Endothelial cell of umbilical vein (primary cell): Measurements from ENCODE around the gene AMPH. TPM values are rescaled to one million over a fixed set of nuclear protein-coding genes. Genes with fewer than 3 reads are reported as not detected.

Source experiments
- BruUV-seq: library from RNA; stranded (reverse); fragments of 400-500 nt; replicated peaks from 2 replicates; lab custom pipeline; 2021; lab: Mats Ljungman, UMichigan
- CTCF ChIA-PET: fragments of 300-600, 350-600 bp; sonication (Branson Sonifier 250); formaldehyde crosslinking; loops from one replicate; lab custom pipeline; 2021; ENCODE audit warnings: antibody characterized with exemption, inconsistent platforms; lab: Charles Lee
- POLR2A ChIA-PET: fragments of 300-600, 350-600 bp; sonication (Branson Sonifier 250); formaldehyde crosslinking; loops from one replicate; lab custom pipeline; 2021; ENCODE audit warnings: antibody characterized with exemption, inconsistent platforms; lab: Charles Lee
- DNase-seq: peaks from one replicate; pipeline ENCODE4 v3.0.0-alpha.2; 2011; ENCODE audit warnings: low read depth, low spot score
- FAIRE-seq: peaks from 2 replicates; lab custom pipeline; 2011; peaks lifted over from hg19 to GRCh38; lab: Jason Lieb, UNC
- H2AFZ ChIP-seq: 2 replicates; pipeline ENCODE4 v1.6.0; 2012; ENCODE audit warnings: low read depth, low read length, control low read depth, inconsistent platforms
- H3K27ac ChIP-seq: 2 replicates; pipeline ENCODE4 v1.5.1; 2011; ENCODE audit warnings: low read depth, mild to moderate bottlenecking, control low read depth, low read length, moderate library complexity; ENCODE audit not compliant: insufficient read depth
- H3K27me3 ChIP-seq, 2 experiments: 2 replicates each; pipeline versions ENCODE4 v1.6.0 to v1.6.1; 2011; ENCODE audit warnings: low read length in 2 of 2, mixed read lengths in 1 of 2; ENCODE audit not compliant: control insufficient read depth in 2 of 2, insufficient read depth in 2 of 2
- H3K36me3 ChIP-seq, 2 experiments: 2 replicates in 1 of 2; 3 replicates in 1 of 2; pipeline ENCODE4 v1.5.1; 2011; ENCODE audit warnings: low read length in 2 of 2, mild to moderate bottlenecking in 1 of 2, moderate library complexity in 1 of 2; ENCODE audit not compliant: control insufficient read depth in 2 of 2, insufficient read depth in 2 of 2; ENCODE audit errors: extremely low read depth in 1 of 2
- H3K4me1 ChIP-seq: 3 replicates; pipeline ENCODE4 v1.5.1; 2011; ENCODE audit warnings: mild to moderate bottlenecking, low read length; ENCODE audit not compliant: control insufficient read depth, insufficient read depth; ENCODE audit errors: extremely low read depth
- H3K4me2 ChIP-seq: 2 replicates; pipeline ENCODE4 v1.6.1; 2011; ENCODE audit warnings: low read length, control low read depth, mixed read lengths; ENCODE audit not compliant: insufficient read depth
- H3K4me3 ChIP-seq, 3 experiments: fragments of 200-600 bp in 1 of 3; sonication (generic), shearing (Covaris generic) in 1 of 3; replicated peaks in 1 of 3; 2 replicates each; pipeline ENCODE4 v1.5.1; 2011 to 2016; ENCODE audit warnings: control low read depth in 3 of 3, low read length in 3 of 3, mild to moderate bottlenecking in 2 of 3, inconsistent platforms in 1 of 3, low read depth in 1 of 3, moderate library complexity in 1 of 3; ENCODE audit not compliant: insufficient read depth in 1 of 3
- H3K79me2 ChIP-seq: 2 replicates; pipeline ENCODE4 v1.6.0; 2012; ENCODE audit warnings: low read length, inconsistent platforms; ENCODE audit not compliant: control insufficient read depth, insufficient read depth
- H3K9ac ChIP-seq: replicated peaks from 2 replicates; pipeline ENCODE3; 2011; ENCODE audit warnings: low read length, control low read depth; ENCODE audit not compliant: insufficient read depth; ENCODE audit errors: extremely low read depth
- H3K9me1 ChIP-seq: replicated peaks from 3 replicates; pipeline ENCODE4 v1.6.0; 2011; ENCODE audit warnings: mild to moderate bottlenecking, low read length; ENCODE audit not compliant: control insufficient read depth, insufficient read depth; ENCODE audit errors: extremely low read depth
- H3K9me3 ChIP-seq: replicated peaks from 2 replicates; pipeline ENCODE4 v1.5.1; 2012; ENCODE audit warnings: low read length, inconsistent platforms; ENCODE audit not compliant: control insufficient read depth, insufficient read depth
- H4K20me1 ChIP-seq: replicated peaks from 2 replicates; pipeline ENCODE3; 2011; ENCODE audit warnings: mild to moderate bottlenecking, low read length; ENCODE audit not compliant: control insufficient read depth, insufficient read depth; ENCODE audit errors: extremely low read depth
- CTCF ChIP-seq, 2 donors: IDR thresholded peaks; 1 replicate in 1 of 2; 2 replicates in 1 of 2; pipeline ENCODE4 v1.5.1; 2011; ENCODE audit warnings: low read length in 2 of 2, mild to moderate bottlenecking in 2 of 2, moderate library complexity in 2 of 2, control low read depth in 1 of 2, inconsistent platforms in 1 of 2, low read depth in 1 of 2; ENCODE audit not compliant: insufficient read depth in 1 of 2; ENCODE audit errors: extremely low read depth in 1 of 2
- EZH2 ChIP-seq: IDR thresholded peaks from 2 replicates; pipeline ENCODE4 v1.6.1; 2012; ENCODE audit warnings: borderline replicate concordance, low read depth, mild to moderate bottlenecking, moderate library complexity, low read length, inconsistent platforms; ENCODE audit not compliant: severe bottlenecking
- FOS ChIP-seq: IDR thresholded peaks from 2 replicates; pipeline ENCODE4 v1.6.1; 2011; ENCODE audit warnings: mild to moderate bottlenecking, low read length, moderate library complexity, borderline replicate concordance; ENCODE audit not compliant: insufficient read depth
- GATA2 ChIP-seq: IDR thresholded peaks from 2 replicates; pipeline ENCODE4 v1.7.0; 2011; ENCODE audit warnings: low read depth, mild to moderate bottlenecking, moderate library complexity, mixed read lengths, low read length; ENCODE audit not compliant: insufficient read length, insufficient read depth
- JUN ChIP-seq: IDR thresholded peaks from 2 replicates; pipeline ENCODE4 v1.6.1; 2011; ENCODE audit warnings: borderline replicate concordance, low read depth; ENCODE audit not compliant: insufficient read length, insufficient read depth
- MYC ChIP-seq: IDR thresholded peaks from one replicate; pipeline ENCODE4 v1.6.1; 2011; ENCODE audit warnings: mild to moderate bottlenecking, low read depth, low read length
- POLR2A ChIP-seq: IDR thresholded peaks from 2 replicates; pipeline ENCODE4 v1.6.1; 2012; ENCODE audit warnings: low read depth, mild to moderate bottlenecking, control low read depth, low read length
- POLR2AphosphoS5 ChIP-seq: IDR thresholded peaks from 2 replicates; pipeline ENCODE4 v1.6.1; 2012; ENCODE audit warnings: low read depth, mild to moderate bottlenecking, control low read depth, low read length, moderate library complexity; ENCODE audit not compliant: insufficient read depth
- dilution Hi-C: fragments of 300-500 bp; cut with MboI; formaldehyde crosslinking; loops from one replicate; pipeline ENCODE4 v1.15.0; 2019; ENCODE audit warnings: low sequenced_read_pairs; ENCODE audit not compliant: extremely low pct_ligation_motif_present
- intact Hi-C: fragments of 100-400 bp; cut with micrococcal nuclease; formaldehyde crosslinking; loops from one replicate; pipeline ENCODE4 v1.10.0; 2022
- polyA plus RNA-seq, 4 experiments: library from polyadenylated mRNA; depleted of rRNA in 3 of 4; stranded (reverse) in 3 of 4; unstranded in 1 of 4; fragments of >200 nt; gene quantifications; 2 replicates each; pipeline versions ENCODE4 v1.2.1 to v1.2.3, GENCODE V29; 2011 to 2012; ENCODE audit warnings: missing spikeins in 1 of 4
- total RNA-seq: library from RNA; stranded (reverse); gene quantifications from 2 replicates; pipeline ENCODE4 v1.2.3, GENCODE V29; 2021
- TF ChIP-seq, protein P1 (sequence below): IDR thresholded peaks from 2 replicates; pipeline ENCODE4 v1.6.1; 2011; ENCODE audit not compliant: insufficient read depth, insufficient read length

AMPH gene
- total and polyA plus RNA-seq, 2 donors (not counting 3 experiments of a cell fraction or from before 2014, with no cell fraction given): 5.2 to 9.2 TPM

DNA sequence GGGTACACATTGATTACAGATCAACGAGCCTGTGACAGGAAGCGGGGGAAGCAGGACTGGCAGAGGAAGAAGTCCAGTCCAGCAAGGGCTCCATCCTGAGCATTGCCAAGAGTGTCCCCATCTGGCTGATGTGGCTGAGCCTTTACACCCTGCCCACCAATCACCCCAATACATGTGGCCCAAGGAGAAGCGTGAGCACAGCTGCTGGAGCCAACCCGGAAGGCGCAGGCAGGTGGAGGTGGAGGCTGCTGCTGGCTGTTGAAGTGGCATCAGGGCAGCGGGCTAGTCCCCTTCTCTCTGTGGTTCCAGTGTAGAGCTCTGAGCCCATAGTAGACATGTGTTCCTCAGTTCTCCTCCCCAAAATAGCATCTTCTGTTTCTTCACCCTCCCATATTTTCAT is 6.8 kb upstream of the AMPH start:
- Histone ChIP-seq H3K9ac (no peak overlapping the region), H3K4me2 (no peak overlapping the region)
- POLR2A ChIA-PET: no interaction called here

More for the DNA sequence above, 6.8 kb upstream of the AMPH start:
- FAIRE-seq (no peak), DNase-seq (no peak)
- CTCF ChIA-PET: no interaction called here
- peaks cover 0 to 2% of the 10 kb centered on the region in 2 experiments for H3K27me3 ChIP-seq
- H2AFZ ChIP-seq: no peak overlapping the region
- no peaks in the 10 kb centered on the region for H3K9me3 ChIP-seq
- H3K36me3 ChIP-seq: no peaks in the 10 kb centered on the region
- H3K4me1 ChIP-seq: no peaks in the 10 kb centered on the region
- H3K9me1 ChIP-seq: peaks cover 3% of the 10 kb centered on the region
- H3K4me3 ChIP-seq: no peak overlapping the region
- no peaks in the 10 kb centered on the region for H4K20me1 ChIP-seq
- no peak overlapping the region for H3K27ac ChIP-seq
- BruUV-seq: no TSS peak
- intact Hi-C loops: no loop called here
- dilution Hi-C loops: no loop called here
- H3K79me2 ChIP-seq: no peaks in the 10 kb centered on the region
- TF ChIP-seq JUN: no peak
- TF ChIP-seq EZH2: no peak
- no peak for TF ChIP-seq POLR2A
- no peak for TF ChIP-seq CTCF (IDR thresholded peaks at IDR 0.05; ENCODE audit: extremely low read depth in 1 of 2, insufficient read depth in 1 of 2, low read depth in 1 of 2, low read length in 2 of 2)
- no peak for TF ChIP-seq FOS
- TF ChIP-seq MYC: no peak
- TF ChIP-seq, protein P1, sequence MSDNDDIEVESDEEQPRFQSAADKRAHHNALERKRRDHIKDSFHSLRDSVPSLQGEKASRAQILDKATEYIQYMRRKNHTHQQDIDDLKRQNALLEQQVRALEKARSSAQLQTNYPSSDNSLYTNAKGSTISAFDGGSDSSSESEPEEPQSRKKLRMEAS: no peak
- no peak for TF ChIP-seq POLR2AphosphoS5
- TF ChIP-seq GATA2: no peak
